ENCODE results near the gene TSSK6. TPM values are rescaled to one million over a fixed set of nuclear protein-coding genes. Genes with fewer than 3 reads are reported as not detected.

TSSK6 gene
- total and polyA plus RNA-seq, 2 experiments from 2014 or later = 0.70 to 2.3 TPM

DNA sequence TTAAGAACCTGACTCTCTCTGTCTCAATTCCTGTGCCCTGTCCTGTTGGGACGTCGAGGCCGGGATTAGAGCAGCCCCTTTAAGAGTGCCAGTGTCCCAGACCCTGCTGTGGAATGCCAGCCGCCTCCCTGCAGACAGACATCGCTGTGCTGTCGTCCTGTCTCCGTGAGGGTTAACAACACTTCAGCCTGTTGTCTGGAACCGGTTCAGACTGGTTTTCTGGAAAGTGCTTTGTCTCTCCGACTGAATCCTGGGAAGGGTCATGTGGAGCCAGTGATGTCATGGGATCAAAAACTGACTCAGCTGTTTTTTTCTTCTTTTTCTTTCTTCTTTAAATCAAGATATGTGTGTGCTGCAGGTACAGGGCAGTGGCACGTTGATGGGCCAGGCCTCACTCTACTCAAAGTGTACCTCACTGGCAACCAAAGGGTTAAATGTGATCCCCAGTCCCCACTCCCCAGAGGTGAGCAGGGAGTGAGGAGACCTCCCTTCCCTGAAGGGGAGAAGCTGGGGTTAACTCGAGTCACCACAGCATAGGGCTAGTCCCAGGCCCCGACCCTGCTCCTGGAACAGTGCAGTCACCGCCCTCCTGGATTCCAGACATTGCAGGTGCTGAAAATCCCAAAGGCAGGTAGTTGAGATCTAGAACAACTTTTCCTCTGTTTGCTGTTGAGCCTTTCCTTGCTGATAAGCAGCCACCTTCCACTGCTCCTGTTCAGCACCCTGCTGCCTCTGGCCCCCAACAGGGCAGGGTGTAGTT, 50.8 kb downstream of the TSSK6 start:
- in situ Hi-C loops (cut with MboI) = no loop called here
- peaks cover 52% of the 10 kb centered on the region for H3K4me1 ChIP-seq (ENCODE audit: insufficient read depth)
- TF ChIP-seq EZH2 (IDR thresholded peaks at IDR 0.05; ENCODE audit: insufficient read depth, poor library complexity, severe bottlenecking) (no peak), EZH2phosphoT487 (IDR thresholded peaks at IDR 0.05; ENCODE audit: insufficient read depth, low read depth) (no peak)
- H4K20me1 ChIP-seq (ENCODE audit: insufficient read depth) = no peaks in the 10 kb centered on the region
- DNase-seq = peak; percentile 71
- no peaks in the 10 kb centered on the region for H3K9me2 ChIP-seq (ENCODE audit: insufficient read depth)
- WGBS, 2 experiments (ENCODE audit: low coverage in 1 of 2, low lambda C conversion rate in 2 of 2, missing lambda C conversion rate in 2 of 2) = 31 to 34% methylated on average over 13 of the region's 13 CpGs
- peak overlapping the region; percentile 47 for H3K4me2 ChIP-seq (ENCODE audit: unreplicated experiment)
- H3K9ac ChIP-seq = peak overlapping the region; percentile 74
- peak overlapping the region; percentile 86 for H3K27ac ChIP-seq
- peaks cover 22% of the 10 kb centered on the region for H3F3A ChIP-seq (ENCODE audit: insufficient read depth)
- no peaks in the 10 kb centered on the region for H3K9me3 ChIP-seq (ENCODE audit: low read depth)
- H2AFZ ChIP-seq = no peak overlapping the region
- H3K36me3 ChIP-seq (ENCODE audit: low read depth) = peaks cover 26% of the 10 kb centered on the region
- no peaks in the 10 kb centered on the region for H3K27me3 ChIP-seq (replicated peaks; ENCODE audit: insufficient read depth)
- no peak overlapping the region for H3K4me3 ChIP-seq
- peaks cover 99% of the 10 kb centered on the region for H3K79me2 ChIP-seq (ENCODE audit: insufficient read depth)

Other genes with a start within 250 kb of the TSSK6 start
- gene TM6SF2, start 242.2 kb downstream of the TSSK6 start, total RNA-seq (2014; rRNA removed; shearing (Covaris generic)) = 1.9 and 5.7 TPM in 2 replicates
- gene TM6SF2, start 242.2 kb downstream of the TSSK6 start, polyA plus RNA-seq (2016; fragmentation: Nextera tagmentation; extraction: Ambion mirVana) = 2.1 and 4.0 TPM in 2 replicates
- 25.6 and 26.6 TPM in 2 replicates for gene SUGP1, start 195.0 kb downstream of the TSSK6 start, total RNA-seq (2014; rRNA removed; shearing (Covaris generic))
- 50.5 and 55.6 TPM in 2 replicates for gene SUGP1, start 195.0 kb downstream of the TSSK6 start, polyA plus RNA-seq (2016; fragmentation: Nextera tagmentation; extraction: Ambion mirVana)
- 25.4 and 25.7 TPM in 2 replicates for gene MAU2, start 194.7 kb downstream of the TSSK6 start, total RNA-seq (2014; rRNA removed; shearing (Covaris generic))
- 22.2 and 23.0 TPM in 2 replicates for gene MAU2, start 194.7 kb downstream of the TSSK6 start, polyA plus RNA-seq (2016; fragmentation: Nextera tagmentation; extraction: Ambion mirVana)
- 42.7 and 52.1 TPM in 2 replicates for gene GATAD2A, start 109.9 kb downstream of the TSSK6 start, total RNA-seq (2014; rRNA removed; shearing (Covaris generic))
- 13.9 and 15.4 TPM in 2 replicates for gene GATAD2A, start 109.9 kb downstream of the TSSK6 start, polyA plus RNA-seq (2016; fragmentation: Nextera tagmentation; extraction: Ambion mirVana)
- 18.3 and 92.4 TPM in 2 replicates for gene NDUFA13, start 677 bp upstream of the TSSK6 start, total RNA-seq (2014; rRNA removed; shearing (Covaris generic))
- gene NDUFA13, start 677 bp upstream of the TSSK6 start, polyA plus RNA-seq (2016; fragmentation: Nextera tagmentation; extraction: Ambion mirVana) = 466 and 474 TPM in 2 replicates
- gene YJEFN3, start 13.4 kb upstream of the TSSK6 start, total RNA-seq (2014; rRNA removed; shearing (Covaris generic)) = 0.25 TPM in 1 of 2 replicates, not detected in the other
- 1.3 and 2.4 TPM in 2 replicates for gene YJEFN3, start 13.4 kb upstream of the TSSK6 start, polyA plus RNA-seq (2016; fragmentation: Nextera tagmentation; extraction: Ambion mirVana)
- gene CILP2, start 22.7 kb upstream of the TSSK6 start, total RNA-seq (2014; rRNA removed; shearing (Covaris generic)) = 0.11 and 0.25 TPM in 2 replicates
- gene CILP2, start 22.7 kb upstream of the TSSK6 start, polyA plus RNA-seq (2016; fragmentation: Nextera tagmentation; extraction: Ambion mirVana) = 0.48 and 0.62 TPM in 2 replicates
- gene PBX4, start 103.1 kb upstream of the TSSK6 start, total RNA-seq (2014; rRNA removed; shearing (Covaris generic)) = 0.32 TPM in 1 of 2 replicates, not detected in the other
- gene PBX4, start 103.1 kb upstream of the TSSK6 start, polyA plus RNA-seq (2016; fragmentation: Nextera tagmentation; extraction: Ambion mirVana) = 0.63 and 0.71 TPM in 2 replicates
- 0.13 and 1.8 TPM in 2 replicates for gene LPAR2, start 112.7 kb upstream of the TSSK6 start, total RNA-seq (2014; rRNA removed; shearing (Covaris generic))
- gene LPAR2, start 112.7 kb upstream of the TSSK6 start, polyA plus RNA-seq (2016; fragmentation: Nextera tagmentation; extraction: Ambion mirVana) = 0.72 and 1.3 TPM in 2 replicates
- 2.9 and 5.0 TPM in 2 replicates for gene GMIP, start 128.1 kb upstream of the TSSK6 start, total RNA-seq (2014; rRNA removed; shearing (Covaris generic))
- 3.0 and 3.1 TPM in 2 replicates for gene GMIP, start 128.1 kb upstream of the TSSK6 start, polyA plus RNA-seq (2016; fragmentation: Nextera tagmentation; extraction: Ambion mirVana)
- 86.6 and 101 TPM in 2 replicates for gene ATP13A1, start 148.1 kb upstream of the TSSK6 start, total RNA-seq (2014; rRNA removed; shearing (Covaris generic))
- 42.3 TPM in 2 replicates for gene ATP13A1, start 148.1 kb upstream of the TSSK6 start, polyA plus RNA-seq (2016; fragmentation: Nextera tagmentation; extraction: Ambion mirVana)
- 3.7 and 11.4 TPM in 2 replicates for gene ZNF101, start 153.3 kb upstream of the TSSK6 start, total RNA-seq (2014; rRNA removed; shearing (Covaris generic))
- 3.7 and 4.5 TPM in 2 replicates for gene ZNF101, start 153.3 kb upstream of the TSSK6 start, polyA plus RNA-seq (2016; fragmentation: Nextera tagmentation; extraction: Ambion mirVana)
- gene ZNF14, start 217.6 kb upstream of the TSSK6 start, total RNA-seq (2014; rRNA removed; shearing (Covaris generic)) = 2.9 and 3.8 TPM in 2 replicates
- gene ZNF14, start 217.6 kb upstream of the TSSK6 start, polyA plus RNA-seq (2016; fragmentation: Nextera tagmentation; extraction: Ambion mirVana) = 3.2 and 3.3 TPM in 2 replicates

All from GM23248 (cell line).